OCI-LY7 (cell line): ENCODE data around the gene PAK4. TPM values are rescaled to one million over a fixed set of nuclear protein-coding genes. Genes with fewer than 3 reads are reported as not detected.

Experiments
- BruUV-seq: library from RNA; stranded (reverse); fragments of 400-500 nt; replicated peaks from 2 replicates; lab custom pipeline; 2021; lab: Mats Ljungman, UMichigan
- CTCF ChIA-PET: fragments of 300-600 bp; sonication (Branson Sonifier 250); formaldehyde crosslinking; loops from one replicate; lab custom pipeline; 2022; ENCODE audit warnings: antibody characterized with exemption; ENCODE audit not compliant: unreplicated experiment; lab: Charles Lee
- POLR2A ChIA-PET: fragments of 300-600 bp; sonication (Branson Sonifier 250); formaldehyde crosslinking; loops from one replicate; lab custom pipeline; 2022; ENCODE audit warnings: antibody characterized with exemption; lab: Charles Lee
- DNase-seq: peaks from one replicate; pipeline ENCODE4 v3.0.0-alpha.2; 2015; ENCODE audit warnings: low spot score
- H2AFZ ChIP-seq: fragments of 200-600 bp; sonication (generic), shearing (Covaris generic); 2 replicates; pipeline ENCODE4 v1.6.1; 2014; ENCODE audit warnings: mild to moderate bottlenecking, antibody characterized with exemption, low read length, moderate library complexity
- H3K27ac ChIP-seq: fragments of 200-600 bp; sonication (generic); 2 replicates; pipeline ENCODE4 v1.5.1; 2014; ENCODE audit warnings: mixed run types, low read depth, mild to moderate bottlenecking, moderate library complexity, low read length, inconsistent platforms; ENCODE audit not compliant: poor library complexity, severe bottlenecking
- H3K36me3 ChIP-seq: fragments of 200-600 bp; sonication (generic); 2 replicates; pipeline ENCODE4 v1.6.1; 2014; ENCODE audit warnings: mild to moderate bottlenecking, antibody characterized with exemption, low read length, moderate library complexity, mixed read lengths; ENCODE audit not compliant: insufficient read depth
- H3K4me1 ChIP-seq: fragments of 200-600 bp; sonication (generic); 2 replicates; pipeline ENCODE4 v1.5.1; 2014; ENCODE audit warnings: mild to moderate bottlenecking, low read length; ENCODE audit not compliant: insufficient read depth, poor library complexity, severe bottlenecking
- H3K4me2 ChIP-seq: fragments of 200-600 bp; sonication (generic); 2 replicates; pipeline ENCODE4 v1.6.1; 2014; ENCODE audit warnings: mild to moderate bottlenecking, low read length
- H3K4me3 ChIP-seq: fragments of 200-600 bp; sonication (generic); 2 replicates; pipeline ENCODE4 v1.5.1; 2014; ENCODE audit warnings: mild to moderate bottlenecking, low read depth, low read length; ENCODE audit not compliant: poor library complexity, severe bottlenecking
- H3K79me2 ChIP-seq: fragments of 200-600 bp; sonication (generic); 2 replicates; pipeline ENCODE4 v1.6.1; 2016; ENCODE audit warnings: low read depth, mild to moderate bottlenecking, low read length, moderate library complexity, mixed read lengths; ENCODE audit not compliant: insufficient read depth
- H3K9me2 ChIP-seq: fragments of 200-600 bp; sonication (generic); 2 replicates; pipeline ENCODE4 v1.6.1; 2016; ENCODE audit warnings: mild to moderate bottlenecking, low read length, mixed read lengths; ENCODE audit not compliant: insufficient read depth
- H3K9me3 ChIP-seq: fragments of 200-600 bp; sonication (generic); 2 replicates; pipeline ENCODE4 v1.6.1; 2014; ENCODE audit warnings: mild to moderate bottlenecking, mixed run types, low read length, mixed read lengths
- H4K20me1 ChIP-seq: fragments of 200-600 bp; sonication (generic); 2 replicates; pipeline ENCODE4 v1.6.1; 2014; ENCODE audit warnings: mild to moderate bottlenecking, antibody characterized with exemption, low read length, moderate library complexity, mixed read lengths; ENCODE audit not compliant: insufficient read depth
- CTCF ChIP-seq: fragments of 200-600 bp; sonication (generic); conservative IDR thresholded peaks from 2 replicates; pipeline ENCODE4 v1.5.1; 2014; ENCODE audit warnings: mild to moderate bottlenecking, antibody characterized with exemption, low read length, moderate library complexity, mixed read lengths
- EZH2phosphoT487 ChIP-seq: fragments of 200-600 bp; sonication (generic); IDR thresholded peaks from 2 replicates; pipeline ENCODE4 v1.6.1; 2018; ENCODE audit warnings: low read depth, borderline replicate concordance, mild to moderate bottlenecking, mixed run types, antibody characterized with exemption, low read length, moderate library complexity, mixed read lengths
- intact Hi-C: fragments of 100-400 bp; cut with micrococcal nuclease; formaldehyde crosslinking; loops from one replicate; pipeline ENCODE4 v1.10.0; 2022; ENCODE audit not compliant: unreplicated experiment
- total RNA-seq, 2 experiments: library from RNA; depleted of rRNA in 1 of 2; stranded (reverse); fragments of >200 nt in 1 of 2; shearing (Covaris generic) in 1 of 2; gene quantifications; 2 replicates each; pipeline ENCODE4 v1.2.3, GENCODE V29; 2014 to 2022

The PAK4 gene
- total RNA-seq, 2 experiments from 2014 or later, result 7.8 to 26.7 TPM

DNA sequence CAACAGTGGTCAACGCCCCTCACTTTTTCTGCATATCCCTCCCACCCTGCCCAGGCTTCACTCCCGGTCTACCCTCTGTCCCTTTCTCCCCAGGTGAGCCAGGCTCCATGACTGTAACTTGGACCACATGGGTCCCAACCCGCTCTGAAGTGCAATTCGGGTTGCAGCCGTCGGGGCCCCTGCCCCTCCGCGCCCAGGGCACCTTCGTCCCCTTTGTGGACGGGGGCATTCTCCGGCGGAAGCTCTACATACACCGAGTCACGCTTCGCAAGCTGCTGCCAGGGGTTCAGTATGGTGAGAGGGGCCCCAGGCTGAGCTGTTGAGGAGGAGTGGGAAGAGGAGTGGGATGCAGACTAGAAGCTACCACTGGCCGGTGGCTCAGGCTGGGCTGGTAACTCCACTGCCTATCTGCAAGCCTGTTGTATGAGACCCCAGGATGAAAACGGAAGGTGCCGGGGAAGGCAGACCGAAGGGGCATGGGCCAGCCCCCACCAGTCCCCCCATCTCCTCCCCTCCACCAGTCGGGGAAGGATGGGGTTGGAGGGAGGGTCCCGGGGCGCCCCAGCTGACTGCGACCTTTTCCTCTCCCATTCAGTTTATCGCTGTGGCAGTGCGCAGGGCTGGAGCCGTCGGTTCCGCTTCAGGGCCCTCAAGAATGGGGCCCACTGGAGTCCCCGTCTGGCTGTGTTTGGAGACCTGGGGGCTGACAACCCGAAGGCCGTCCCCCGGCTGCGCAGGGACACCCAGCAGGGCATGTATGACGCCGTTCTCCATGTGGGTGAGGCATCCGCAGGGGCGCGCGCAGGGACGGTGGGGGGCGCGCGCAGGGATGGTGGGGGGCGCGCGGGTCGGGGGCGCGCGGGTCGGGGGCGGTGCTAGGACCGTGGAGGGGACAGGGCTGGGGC is 27.0 kb upstream of the PAK4 start:
- Histone ChIP-seq H3K4me3 (no peak overlapping the region), H2AFZ (no peak overlapping the region), H3K4me1 (no peaks in the 10 kb centered on the region), H3K79me2 (no peaks in the 10 kb centered on the region), H3K9me3 (no peaks in the 10 kb centered on the region), H3K4me2 (no peak overlapping the region), H3K9me2 (no peaks in the 10 kb centered on the region), H3K27ac (no peak overlapping the region), H4K20me1 (no peaks in the 10 kb centered on the region), H3K36me3 (no peaks in the 10 kb centered on the region)
- intact Hi-C loops, result no loop called here
- no peak for DNase-seq
- CTCF ChIA-PET, result interaction anchor here (0.6 kb wide), 1 partner anchor 212 kb away, joined by 3 read pairs; no protein-coding TSS in a partner anchor
- TF ChIP-seq CTCF (no peak), EZH2phosphoT487 (no peak)
- POLR2A ChIA-PET, result no interaction called here
- no TSS peak for BruUV-seq

- no peak for TF ChIP-seq CTCF
- no peak for TF ChIP-seq EZH2phosphoT487
- ChIA-PET CTCF (no interaction called here), POLR2A (interaction anchor here (0.7 kb wide), 1 partner anchor 1033 kb away, joined by 3 read pairs; no protein-coding TSS in a partner anchor)
- no peak overlapping the region for H3K4me2 ChIP-seq
- no peaks in the 10 kb centered on the region for H3K36me3 ChIP-seq
- no peak for DNase-seq
- no peaks in the 10 kb centered on the region for H3K4me1 ChIP-seq
- no peaks in the 10 kb centered on the region for H4K20me1 ChIP-seq
- H3K4me3 ChIP-seq, result no peak overlapping the region
- H3K79me2 ChIP-seq, result no peaks in the 10 kb centered on the region
- H3K9me3 ChIP-seq, result no peaks in the 10 kb centered on the region
- no TSS peak for BruUV-seq
- H2AFZ ChIP-seq, result no peak overlapping the region
- intact Hi-C loops, result no loop called here
- no peak overlapping the region for H3K27ac ChIP-seq
- H3K9me2 ChIP-seq, result no peaks in the 10 kb centered on the region
Measured at GRCh38 chr19:39099341-39099740, 26.2 kb upstream of the PAK4 start.
